CD4-positive, alpha-beta T cell treated with Interferon gamma for 1 hour (primary cell): ENCODE data around the gene FHIT.

ENCODE experiments used
- DNase-seq: peaks from one replicate; pipeline ENCODE4 v3.0.0-alpha.2; 2020

FHIT gene

GRCh38 chr3:59798372-59799086, 1452.7 kb downstream of the FHIT start:
- no peak for DNase-seq

- no peak for DNase-seq
These were observed 1453.7 kb downstream of the FHIT start for GRCh38 chr3:59797533-59797932.

DNA sequence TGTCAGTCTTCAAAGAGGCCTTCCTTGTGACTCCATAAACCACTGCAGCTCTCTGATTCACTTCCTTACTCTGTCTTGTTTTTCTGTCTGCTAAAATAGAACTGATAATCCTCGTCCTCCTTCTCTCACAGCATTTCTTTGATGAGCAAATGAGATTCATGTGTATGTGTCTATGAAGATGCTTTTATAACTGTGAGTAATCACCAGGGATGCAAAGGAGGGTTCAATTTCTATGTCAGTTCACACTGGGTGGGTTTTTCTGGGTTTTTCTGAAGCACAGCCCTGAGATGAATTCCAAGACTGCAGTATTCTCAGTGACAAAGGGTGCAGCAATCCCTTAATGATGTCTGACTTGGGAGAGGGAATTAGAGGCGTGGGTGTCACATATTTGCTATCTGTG, 1454.8 kb downstream of the FHIT start:
- DNase-seq: no peak

DNA sequence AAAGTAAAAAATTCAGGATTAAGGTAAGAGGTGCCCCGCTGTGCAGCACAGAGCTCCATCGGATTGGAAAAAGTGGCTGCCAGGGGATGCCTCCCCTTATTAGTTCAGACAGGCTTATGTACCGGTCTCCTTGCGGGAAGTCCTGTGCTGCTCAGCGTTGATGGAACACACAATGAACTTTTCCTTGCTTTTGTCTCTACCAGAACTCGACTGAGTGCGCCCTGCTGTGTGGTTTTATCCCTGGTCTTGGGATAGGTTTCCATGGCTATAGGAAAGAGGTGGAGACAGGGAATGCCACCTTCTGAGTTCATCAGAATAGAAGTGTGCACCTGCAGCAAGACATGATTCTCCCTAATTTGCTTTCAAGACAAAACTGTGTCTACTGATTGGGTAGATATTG, 1455.5 kb downstream of the FHIT start:
- DNase-seq: no peak

GRCh38 chr3:59793976-59794375, 1457.3 kb downstream of the FHIT start:
- no peak for DNase-seq

DNA sequence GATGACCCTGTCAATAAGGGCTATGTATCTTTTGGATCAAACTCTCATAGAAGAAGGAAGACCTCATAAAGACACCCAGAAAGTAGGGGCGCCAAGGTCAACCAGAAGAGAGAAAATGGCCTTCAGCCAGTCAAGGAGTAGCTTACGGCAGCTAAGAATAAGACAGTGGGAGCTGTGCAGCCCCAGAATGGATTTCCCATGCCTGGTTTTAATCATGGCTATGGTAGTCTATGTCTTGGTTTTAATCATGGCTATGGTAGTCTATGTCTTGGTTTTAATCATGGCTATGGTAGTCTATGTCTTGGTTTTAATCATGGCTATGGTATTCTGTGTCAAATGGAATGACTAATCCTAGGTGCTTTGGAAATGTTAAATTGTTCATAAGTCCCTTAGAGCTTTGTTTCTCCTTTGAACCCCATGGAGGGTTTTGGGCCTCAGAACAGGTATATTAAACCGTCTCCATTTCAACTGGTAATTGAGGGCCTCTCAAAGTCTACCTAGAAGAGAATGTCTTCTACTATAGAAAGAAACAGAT, 1459.4 kb downstream of the FHIT start:
- DNase-seq: no peak

DNA sequence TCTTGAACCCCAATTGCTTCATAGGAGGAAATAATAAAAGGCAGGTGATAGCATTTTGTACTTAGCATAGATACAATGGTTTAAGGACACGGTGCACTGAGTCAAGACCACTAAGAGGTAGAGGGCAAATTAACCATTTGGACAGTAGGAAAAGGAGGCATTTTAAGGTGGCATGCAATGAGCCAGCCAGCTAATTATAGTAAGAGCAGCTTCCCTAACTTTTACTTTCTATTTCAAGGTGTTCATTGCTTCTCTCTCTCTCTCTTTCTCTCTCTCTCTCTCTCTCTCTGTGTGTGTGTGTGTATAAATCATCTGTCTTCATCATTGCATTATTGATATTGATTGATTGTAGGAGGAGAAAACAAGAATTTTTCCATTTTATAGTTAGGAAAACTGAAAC, 1461.0 kb downstream of the FHIT start:
- DNase-seq: no peak

- no peak for DNase-seq
These were observed 1462.5 kb downstream of the FHIT start for GRCh38 chr3:59788801-59789200.

DNA sequence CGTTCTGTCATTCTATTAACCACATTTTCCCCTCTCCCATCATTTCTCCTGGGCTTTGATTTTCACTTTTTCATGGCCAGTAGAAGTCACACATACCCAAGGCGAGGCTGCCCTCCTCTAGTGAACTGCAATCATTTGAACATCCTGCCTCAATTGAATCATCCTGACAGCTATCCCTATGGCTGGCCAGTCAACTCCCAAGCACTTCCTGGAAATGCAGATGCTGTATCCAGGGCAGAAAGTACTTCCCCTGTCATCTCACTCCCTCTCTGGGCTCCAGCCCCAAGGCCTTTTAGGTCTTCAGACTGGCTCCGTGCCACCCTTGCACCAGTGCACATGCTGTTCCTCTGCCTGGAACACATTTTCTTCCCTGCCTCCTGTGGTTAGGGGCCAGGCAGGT, 1463.1 kb downstream of the FHIT start:
- no peak for DNase-seq

- DNase-seq: no peak
These were observed 1464.9 kb downstream of the FHIT start for GRCh38 chr3:59786374-59786773.

- DNase-seq: no peak
These were observed 1467.1 kb downstream of the FHIT start for GRCh38 chr3:59784164-59784563.

DNA sequence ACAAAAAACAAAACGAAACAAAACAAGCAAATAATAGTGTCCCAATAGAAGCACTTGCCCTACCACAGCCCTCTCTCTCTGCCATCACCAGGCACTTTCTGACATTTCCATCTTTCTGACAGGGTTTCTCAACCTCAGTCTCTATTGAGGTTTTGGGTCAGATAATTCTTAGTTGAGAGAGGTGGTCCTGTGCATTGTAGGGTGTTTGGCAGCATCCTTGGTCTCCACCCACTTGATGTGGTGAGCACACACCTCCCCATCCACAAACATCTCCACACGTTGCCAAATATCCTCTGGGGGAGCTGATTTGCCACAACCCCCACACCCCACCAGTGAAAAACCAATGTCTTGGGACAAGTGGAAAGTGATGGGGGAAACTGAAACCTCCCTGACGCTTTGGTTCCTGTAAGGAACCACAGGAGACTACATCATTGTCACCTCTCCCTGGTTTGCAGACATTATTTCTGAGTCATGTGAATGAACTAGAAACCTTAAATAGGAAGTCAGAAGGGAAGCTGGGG, 1467.7 kb downstream of the FHIT start:
- DNase-seq: no peak

GRCh38 chr3:59782664-59783063, 1468.6 kb downstream of the FHIT start:
- no peak for DNase-seq

DNA sequence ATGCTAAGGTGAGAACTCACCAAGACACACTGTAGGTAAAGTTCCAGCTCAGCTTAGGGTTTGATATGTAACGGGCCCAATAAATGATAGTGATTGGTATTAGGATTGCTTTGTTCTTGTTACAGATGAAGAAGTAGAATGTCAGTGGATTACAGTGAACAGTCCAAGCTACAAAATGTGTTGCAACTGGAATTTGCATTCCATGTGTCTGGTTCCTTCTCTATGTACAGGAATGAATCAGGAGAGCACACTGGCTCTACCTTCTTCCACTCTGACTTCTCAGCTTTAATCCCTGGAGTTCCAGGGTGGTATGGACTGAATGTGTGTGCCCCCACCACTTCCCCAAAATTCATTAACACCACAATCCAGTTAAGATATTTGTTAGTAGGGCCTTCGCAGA, 1471.0 kb downstream of the FHIT start:
- DNase-seq: no peak

- DNase-seq: no peak
These were observed 1472.0 kb downstream of the FHIT start for GRCh38 chr3:59779260-59779659.

DNA sequence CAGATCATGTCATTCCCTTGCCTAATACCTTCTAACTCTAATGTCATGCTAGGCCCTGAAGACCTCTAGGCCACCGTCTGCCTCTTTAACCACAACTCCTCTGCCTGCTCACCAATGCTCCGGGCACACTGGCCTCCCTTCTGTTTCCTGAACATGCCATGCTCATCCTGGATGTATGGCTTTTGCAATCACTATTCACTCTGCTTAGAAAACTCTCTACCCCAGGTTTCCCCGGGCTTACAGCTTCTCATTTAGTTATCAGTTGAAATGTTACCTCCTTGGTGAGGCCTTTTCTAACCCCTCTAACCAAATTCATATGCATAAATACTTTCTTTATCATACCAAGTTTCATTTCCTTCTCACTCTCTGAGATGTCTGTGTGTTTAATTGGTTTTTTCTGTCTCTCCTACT, 1473.6 kb downstream of the FHIT start:
- DNase-seq: no peak

DNA sequence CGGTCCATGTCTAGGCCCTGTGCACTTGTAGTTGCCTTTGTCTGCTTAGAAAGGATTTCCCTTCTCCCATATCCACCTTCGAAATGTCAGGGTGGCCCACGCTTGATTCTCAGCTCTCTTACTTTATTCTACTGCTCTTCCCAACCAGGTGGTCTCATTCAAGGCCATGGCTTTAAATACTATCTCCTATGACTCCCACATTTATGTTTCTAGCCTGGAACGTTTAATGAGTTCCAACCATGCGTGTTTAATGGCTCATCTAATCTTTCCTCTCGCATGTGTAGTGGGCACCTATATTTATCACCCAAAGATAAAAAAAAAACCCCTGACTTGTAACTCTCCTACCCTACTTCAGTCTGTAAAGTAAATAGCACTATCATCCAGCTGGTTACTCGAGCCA, 1474.2 kb downstream of the FHIT start:
- no peak for DNase-seq

DNA sequence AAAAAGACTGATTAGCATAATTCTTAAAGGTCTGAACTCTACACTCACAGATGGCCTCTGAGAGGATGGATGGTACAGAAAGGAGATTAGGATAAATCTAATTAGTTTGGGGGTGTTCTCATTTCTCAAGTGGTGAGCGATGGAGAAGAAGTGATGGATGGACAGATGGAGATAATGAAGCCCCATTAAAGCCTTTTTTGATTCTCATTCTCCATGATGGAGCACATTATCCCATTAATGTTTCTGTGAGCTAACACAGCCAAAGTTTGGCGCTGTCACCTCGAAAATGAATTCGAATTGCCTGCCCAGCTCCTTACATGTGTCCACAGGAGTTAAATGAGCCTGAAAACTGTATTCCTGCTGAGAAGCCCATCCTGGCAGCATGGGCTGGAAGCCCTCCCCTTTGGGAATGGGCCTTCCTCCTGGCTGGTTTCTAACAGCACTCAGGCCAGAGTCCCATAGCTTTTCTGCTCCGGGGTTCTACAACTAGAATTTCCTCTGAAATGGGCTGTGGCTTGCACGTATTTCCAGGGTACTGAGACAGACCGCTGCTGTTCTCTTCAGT, 1475.4 kb downstream of the FHIT start:
- no peak for DNase-seq

GRCh38 chr3:59775106-59775505, 1476.1 kb downstream of the FHIT start:
- no peak for DNase-seq

DNA sequence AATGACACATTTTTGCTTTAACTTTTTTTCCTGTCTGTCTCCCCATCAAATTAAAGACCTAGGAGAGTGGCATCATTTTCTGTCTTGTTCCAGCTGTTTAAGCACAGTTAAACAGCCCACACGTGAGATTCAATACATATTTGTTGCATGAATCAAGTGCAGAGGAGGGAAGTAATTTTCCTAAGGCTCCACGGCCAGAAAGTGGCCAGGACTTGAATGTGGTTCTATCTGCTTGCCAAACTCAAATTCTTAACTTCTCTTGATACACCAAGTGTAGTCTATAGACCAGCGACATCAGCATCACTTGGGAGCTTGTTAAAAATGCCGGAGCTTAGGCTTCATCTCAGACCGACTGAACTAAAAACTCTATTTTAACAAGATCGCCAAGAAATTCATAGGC, 1476.6 kb downstream of the FHIT start:
- no peak for DNase-seq

- no peak for DNase-seq
These were observed 1477.3 kb downstream of the FHIT start for GRCh38 chr3:59774000-59774399.

- DNase-seq: peak; percentile 39
These were observed 1478.5 kb downstream of the FHIT start for GRCh38 chr3:59772416-59773408.

DNA sequence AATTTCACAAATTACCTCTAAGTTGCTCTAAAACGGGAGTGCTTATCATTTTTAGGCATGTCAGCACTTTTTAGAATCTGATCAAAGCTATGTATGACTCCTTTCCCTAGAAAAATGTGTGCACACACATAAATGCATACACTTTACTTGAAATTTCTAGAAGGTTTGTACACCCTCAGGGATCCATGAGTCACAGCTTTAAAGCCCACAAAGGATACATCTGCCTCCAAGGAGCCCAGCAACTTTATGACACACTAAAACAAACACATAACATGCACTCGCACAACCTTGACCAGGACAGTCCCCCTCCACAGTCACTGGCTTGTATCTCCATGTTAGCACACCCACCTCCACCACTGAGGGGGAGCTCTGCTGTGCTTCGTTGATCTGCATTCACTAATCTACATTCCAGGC, 1479.5 kb downstream of the FHIT start:
- DNase-seq: no peak
